K562 (cell line): Measurements from ENCODE around the gene RAB3GAP2.

ENCODE experiments used
- ATF1 ChIP-seq, 2 experiments: fragments of 450-650 bp in 1 of 2; IDR thresholded peaks; 2 replicates each; pipeline ENCODE4 v1.6.1; 2016; ENCODE audit warnings: missing compliant biosample characterization in 1 of 2, missing genetic modification characterization in 1 of 2
- CHD4 ChIP-seq: fragments of 200-600 bp; sonication (generic); IDR thresholded peaks from 3 replicates; pipeline ENCODE4 v1.6.1; 2012; ENCODE audit warnings: low read depth, mild to moderate bottlenecking, mixed read lengths, low read length, inconsistent platforms; ENCODE audit not compliant: insufficient read depth, insufficient replicate concordance, poor library complexity, severe bottlenecking
- CTCF ChIP-seq, 3 experiments: IDR thresholded peaks in 2 of 3; conservative IDR thresholded peaks in 1 of 3; 2 replicates each; pipeline ENCODE4 v1.5.1; 2011 to 2012; ENCODE audit warnings: low read length in 3 of 3, mild to moderate bottlenecking in 3 of 3, control low read depth in 2 of 3, improper control_type of control experiment in 1 of 3, inconsistent platforms in 1 of 3, low read depth in 1 of 3, mixed read lengths in 1 of 3, moderate library complexity in 1 of 3; ENCODE audit not compliant: insufficient read depth in 2 of 3
- JUN ChIP-seq, 2 experiments: sonication (generic) in 1 of 2; formaldehyde crosslinking in 1 of 2; IDR thresholded peaks; 2 replicates each; pipeline versions ENCODE4 v1.6.1 to v1.8.0; 2012 to 2022; ENCODE audit warnings: borderline replicate concordance in 2 of 2, mild to moderate bottlenecking in 2 of 2, improper control_type of control experiment in 1 of 2, low read depth in 1 of 2, low read length in 1 of 2, missing genetic modification reagents in 1 of 2
- JUNB ChIP-seq: fragments of 450-650 bp; formaldehyde crosslinking; conservative IDR thresholded peaks from 2 replicates; pipeline ENCODE4 v1.4.0; 2020; ENCODE audit warnings: mild to moderate bottlenecking
- NCOA2 ChIP-seq, 2 experiments: fragments of 450-650 bp; IDR thresholded peaks; 2 replicates each; pipeline ENCODE4 v1.6.1; 2018; ENCODE audit warnings: mild to moderate bottlenecking in 2 of 2, moderate library complexity in 1 of 2; ENCODE audit not compliant: partially characterized antibody in 2 of 2
- POLR2A ChIP-seq: fragments of 450-650 bp; conservative IDR thresholded peaks from 2 replicates; pipeline ENCODE4 v1.6.1; 2016
- SIX5 ChIP-seq, 2 experiments: IDR thresholded peaks; 2 replicates each; pipeline ENCODE4 v1.6.1; 2011; ENCODE audit warnings: low read length in 2 of 2, borderline replicate concordance in 1 of 2, low read depth in 1 of 2, mild to moderate bottlenecking in 1 of 2, moderate library complexity in 1 of 2; ENCODE audit not compliant: insufficient read depth in 1 of 2
- SP2 ChIP-seq: IDR thresholded peaks from 2 replicates; pipeline ENCODE4 v1.6.1; 2011; ENCODE audit warnings: mild to moderate bottlenecking, low read depth, low read length, moderate library complexity; ENCODE audit not compliant: poor library complexity, severe bottlenecking; ENCODE audit errors: extremely low read depth
- TBL1XR1 ChIP-seq, 2 experiments: IDR thresholded peaks; 2 replicates each; pipeline ENCODE4 v1.6.1; 2012; ENCODE audit warnings: improper control_type of control experiment in 2 of 2, low read length in 2 of 2, mild to moderate bottlenecking in 1 of 2
- ZNF143 ChIP-seq: sonication (generic); formaldehyde crosslinking; IDR thresholded peaks from 2 replicates; pipeline ENCODE4 v1.9.0; 2022; ENCODE audit warnings: mild to moderate bottlenecking, missing genetic modification reagents

GRCh38 chr1:220226752-220227151 is 45.5 kb downstream of the RAB3GAP2 start:
- TF ChIP-seq POLR2A (no peak), TBL1XR1 (IDR thresholded peaks at IDR 0.05; ENCODE audit: low read length in 2 of 2) (no peak), CTCF (IDR thresholded peaks at IDR 0.05 in 2 of 3, conservative IDR thresholded peaks at IDR 0.05 in 1 of 3; ENCODE audit: insufficient read depth in 2 of 3, low read depth in 1 of 3, low read length in 3 of 3) (no peak), JUN (IDR thresholded peaks at IDR 0.05; ENCODE audit: borderline replicate concordance, low read depth, low read length) (no peak), JUN (CRISPR knock-in tag; IDR thresholded peaks at IDR 0.05; ENCODE audit: borderline replicate concordance) (no peak), NCOA2 (IDR thresholded peaks at IDR 0.05; ENCODE audit: partially characterized antibody in 2 of 2) (no peak), SIX5 (IDR thresholded peaks at IDR 0.05; ENCODE audit: borderline replicate concordance in 1 of 2, insufficient read depth in 1 of 2, low read depth in 1 of 2, low read length in 2 of 2) (no peak), ATF1 (CRISPR knock-in tag; IDR thresholded peaks at IDR 0.05) (no peak), ATF1 (tag; IDR thresholded peaks at IDR 0.05) (no peak), CHD4 (no peak), SP2 (no peak), ZNF143 (CRISPR knock-in tag) (no peak), JUNB (CRISPR knock-in tag) (no peak)
